D721Med (cell line): ENCODE measurements around the gene PRR36.

Source experiments
- DNase-seq: peaks from one replicate; pipeline ENCODE4 v3.0.0; 2011; ENCODE audit warnings: low spot score; ENCODE audit not compliant: insufficient read length
- FAIRE-seq: peaks from 2 replicates; lab custom pipeline; 2011; peaks lifted over from hg19 to GRCh38; lab: Jason Lieb, UNC
- TF ChIP-seq, protein P1 (sequence below): IDR thresholded peaks from 2 replicates; pipeline ENCODE4 v1.5.1; 2012; ENCODE audit warnings: mild to moderate bottlenecking, control low read depth; ENCODE audit not compliant: insufficient read depth; ENCODE audit errors: missing control alignments

The PRR36 gene

DNA sequence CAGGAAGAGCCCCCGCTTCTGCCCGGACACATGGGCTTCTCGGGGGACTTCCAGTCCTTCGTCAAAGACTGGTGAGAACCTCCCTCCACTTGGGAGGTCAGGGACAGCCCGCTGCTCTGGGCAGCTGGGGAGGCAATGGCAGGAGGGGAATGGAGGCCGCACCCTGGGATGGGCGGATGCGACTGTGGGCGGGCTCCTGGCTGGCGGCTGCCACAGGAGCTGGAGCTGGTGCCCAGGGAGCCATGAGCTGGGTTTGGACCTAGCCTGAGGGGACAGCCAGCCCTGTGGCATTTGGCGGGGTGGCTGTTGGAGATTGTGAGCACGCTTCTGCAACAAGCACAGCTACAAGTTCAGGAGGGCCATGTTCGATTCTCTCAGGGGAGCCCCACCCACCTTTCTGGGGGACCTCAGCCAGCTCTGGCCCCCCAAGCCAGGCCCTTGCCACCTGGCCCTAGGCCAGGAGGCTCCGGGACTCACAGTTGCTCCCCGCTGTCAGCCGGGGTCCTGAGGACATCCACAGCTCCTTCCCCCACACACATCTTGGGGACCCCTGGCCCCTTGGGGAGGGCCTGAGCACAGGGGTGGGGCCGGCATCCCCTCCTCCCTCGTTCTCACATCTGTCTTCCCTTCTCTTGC, 37.4 kb upstream of the PRR36 start:
- TF ChIP-seq, protein P1, sequence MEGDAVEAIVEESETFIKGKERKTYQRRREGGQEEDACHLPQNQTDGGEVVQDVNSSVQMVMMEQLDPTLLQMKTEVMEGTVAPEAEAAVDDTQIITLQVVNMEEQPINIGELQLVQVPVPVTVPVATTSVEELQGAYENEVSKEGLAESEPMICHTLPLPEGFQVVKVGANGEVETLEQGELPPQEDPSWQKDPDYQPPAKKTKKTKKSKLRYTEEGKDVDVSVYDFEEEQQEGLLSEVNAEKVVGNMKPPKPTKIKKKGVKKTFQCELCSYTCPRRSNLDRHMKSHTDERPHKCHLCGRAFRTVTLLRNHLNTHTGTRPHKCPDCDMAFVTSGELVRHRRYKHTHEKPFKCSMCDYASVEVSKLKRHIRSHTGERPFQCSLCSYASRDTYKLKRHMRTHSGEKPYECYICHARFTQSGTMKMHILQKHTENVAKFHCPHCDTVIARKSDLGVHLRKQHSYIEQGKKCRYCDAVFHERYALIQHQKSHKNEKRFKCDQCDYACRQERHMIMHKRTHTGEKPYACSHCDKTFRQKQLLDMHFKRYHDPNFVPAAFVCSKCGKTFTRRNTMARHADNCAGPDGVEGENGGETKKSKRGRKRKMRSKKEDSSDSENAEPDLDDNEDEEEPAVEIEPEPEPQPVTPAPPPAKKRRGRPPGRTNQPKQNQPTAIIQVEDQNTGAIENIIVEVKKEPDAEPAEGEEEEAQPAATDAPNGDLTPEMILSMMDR = no peak
- FAIRE-seq (no peak), DNase-seq (no peak)

GRCh38 chr19:7910321-7911161, 36.4 kb upstream of the PRR36 start:
- FAIRE-seq (no peak), DNase-seq (no peak)
- TF ChIP-seq, protein P1 = no peak

- DNase-seq = no peak
- TF ChIP-seq, protein P1 = no peak
- FAIRE-seq = no peak
Measured at GRCh38 chr19:7909471-7910067, 35.4 kb upstream of the PRR36 start.

- TF ChIP-seq, protein P1 = no peak
- DNase-seq (no peak), FAIRE-seq (no peak)
Measured at GRCh38 chr19:7908742-7909461, 34.7 kb upstream of the PRR36 start.

GRCh38 chr19:7908078-7908699, 34.0 kb upstream of the PRR36 start:
- TF ChIP-seq, protein P1 = no peak
- no peak for DNase-seq
- no peak for FAIRE-seq

DNA sequence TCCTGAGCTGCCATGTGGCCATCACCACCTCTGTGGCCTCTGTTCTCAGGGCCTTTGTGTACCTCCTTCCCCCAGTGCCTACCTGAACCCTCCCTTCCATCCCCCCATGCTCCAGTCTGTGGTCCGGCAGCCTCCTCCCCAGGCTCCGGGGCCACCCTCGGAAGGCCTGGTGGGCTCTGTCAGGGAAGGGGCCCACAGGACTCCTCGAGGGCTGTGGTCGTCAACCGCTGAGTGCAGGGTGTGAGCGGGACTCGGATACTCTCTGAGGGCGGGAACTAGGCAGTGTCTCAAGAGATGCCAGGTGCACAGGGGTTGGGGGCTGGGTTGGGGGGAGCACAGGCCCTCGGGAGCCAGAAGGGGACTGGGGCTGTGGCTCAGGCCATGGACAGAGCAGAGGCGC, 33.4 kb upstream of the PRR36 start:
- FAIRE-seq = no peak
- TF ChIP-seq, protein P1 = no peak
- no peak for DNase-seq
